Sigmoid colon (tissue), 7 donors: ENCODE results near the gene REX1BD. TPM values are rescaled to one million over a fixed set of nuclear protein-coding genes. Genes with fewer than 3 reads are reported as not detected.

Source experiments
- DNase-seq: peaks from one replicate; pipeline ENCODE4 v3.0.0-alpha.2; 2019
- H3K27ac ChIP-seq, 4 donors: fragments of 200-600 bp; sonication (generic); one replicate each; pipeline ENCODE4 v1.5.1; 2016 to 2019; ENCODE audit warnings: mild to moderate bottlenecking in 1 of 4
- H3K27me3 ChIP-seq, 3 donors: fragments of 200-600 bp; sonication (generic); one replicate each; pipeline ENCODE4 v1.5.1; 2019; ENCODE audit warnings: mild to moderate bottlenecking in 1 of 3
- H3K36me3 ChIP-seq, 4 donors: fragments of 200-600 bp; sonication (generic); one replicate each; pipeline ENCODE4 v1.5.1; 2016 to 2019
- H3K4me1 ChIP-seq, 4 donors: fragments of 200-600 bp; sonication (generic); one replicate each; pipeline ENCODE4 v1.5.1; 2017 to 2019
- H3K4me3 ChIP-seq, 4 donors: fragments of 200-600 bp; sonication (generic); one replicate each; pipeline ENCODE4 v1.5.1; 2017 to 2019; ENCODE audit warnings: mild to moderate bottlenecking in 2 of 4, moderate library complexity in 1 of 4
- H3K9me3 ChIP-seq, 4 donors: fragments of 200-600 bp in 3 of 4; sonication (generic) in 3 of 4; one replicate each; pipeline versions ENCODE4 v1.5.1 to v1.6.1; 2013 to 2019
- CTCF ChIP-seq, 4 experiments: fragments of 450-650 bp in 3 of 4; fragments of 200-600 bp in 1 of 4; IDR thresholded peaks; one replicate each; pipeline ENCODE4 v1.5.1; 2016 to 2019; ENCODE audit warnings: antibody characterized with exemption in 4 of 4, mild to moderate bottlenecking in 3 of 4, moderate library complexity in 2 of 4
- EP300 ChIP-seq, 4 donors: sonication (generic); formaldehyde crosslinking; IDR thresholded peaks; one replicate each; pipeline ENCODE4 v1.6.1; 2017; ENCODE audit warnings: antibody characterized with exemption in 4 of 4
- POLR2A ChIP-seq, 2 donors: fragments of 450-650 bp; IDR thresholded peaks; one replicate each; pipeline ENCODE4 v1.6.1; 2016; ENCODE audit warnings: antibody characterized with exemption in 2 of 2, mild to moderate bottlenecking in 2 of 2, moderate library complexity in 2 of 2
- POLR2AphosphoS5 ChIP-seq, 4 donors: sonication (generic); formaldehyde crosslinking; IDR thresholded peaks; one replicate each; pipeline ENCODE4 v1.6.1; 2017; ENCODE audit warnings: antibody characterized with exemption in 4 of 4
- whole genome bisulfite sequencing, 2 donors: extraction: QIAGEN DNeasy Blood & Tissue Kit; methylation state at CpG; one replicate each; pipeline ENCODE4 v1.1.7; 2013; 5-methylcytosine and 5-hydroxymethylcytosine counted together
- intact Hi-C: fragments of 100-400 bp; cut with DNase I; formaldehyde crosslinking; loops from one replicate; pipeline ENCODE4 v1.15.1; 2023
- polyA plus RNA-seq, 3 donors: library from polyadenylated mRNA; stranded (reverse); fragments of 200-250 nt; gene quantifications; one replicate each; pipeline ENCODE4 v1.2.3, GENCODE V29; 2013
- total RNA-seq, 4 donors: library from RNA; depleted of rRNA; stranded (reverse); fragments of >200 nt; gene quantifications; one replicate each; pipeline ENCODE4 v1.1.0, GENCODE V29; 2016
- donor health status: healthy with polysubstance abuse.
- donor health status: Bipolar disorder and iron deficiency.
- donor health status: healthy.

The REX1BD gene
- total and polyA plus RNA-seq, 7 donors = 40.5 to 101 (median 76.7) TPM

DNA sequence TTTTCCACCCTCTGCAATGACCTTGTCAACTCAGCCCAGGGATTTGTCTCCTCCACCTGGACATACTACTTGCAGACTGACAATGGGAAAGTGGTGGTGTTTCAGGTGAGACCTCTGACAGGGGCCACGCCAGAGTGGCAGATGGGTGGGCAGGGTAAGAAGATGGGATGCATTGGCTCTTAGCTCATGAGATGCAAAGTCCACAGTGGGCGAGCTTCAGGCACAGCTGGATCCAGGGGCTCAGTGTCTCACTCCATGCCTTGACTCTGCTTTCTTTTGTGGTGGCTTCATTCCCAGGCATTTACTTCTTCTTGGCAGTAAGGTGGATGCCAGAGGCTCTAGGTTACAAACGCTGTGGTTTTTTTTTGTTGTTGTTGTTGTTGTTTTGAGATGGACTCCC lies 27.4 kb downstream of the REX1BD start:
- intact Hi-C loops = no loop called here
- no peak overlapping the region for H3K4me3 ChIP-seq
- H3K36me3 ChIP-seq = no peaks in the 10 kb centered on the region
- peaks cover 31 to 80% (median 40%) of the 10 kb centered on the region in 3 donors for H3K27me3 ChIP-seq
- WGBS, 2 donors = 89 to 90% methylated on average over 3 of the region's 3 CpGs
- DNase-seq = no peak
- TF ChIP-seq EP300 (IDR thresholded peaks at IDR 0.05) (no peak), POLR2AphosphoS5 (IDR thresholded peaks at IDR 0.05) (no peak), CTCF (IDR thresholded peaks at IDR 0.05) (no peak), POLR2A (IDR thresholded peaks at IDR 0.05) (no peak)
- H3K27ac ChIP-seq = no peak overlapping the region
- H3K4me1 ChIP-seq = peaks cover 0 to 24% (median 23%) of the 10 kb centered on the region in 4 donors
- no peaks in the 10 kb centered on the region for H3K9me3 ChIP-seq

DNA sequence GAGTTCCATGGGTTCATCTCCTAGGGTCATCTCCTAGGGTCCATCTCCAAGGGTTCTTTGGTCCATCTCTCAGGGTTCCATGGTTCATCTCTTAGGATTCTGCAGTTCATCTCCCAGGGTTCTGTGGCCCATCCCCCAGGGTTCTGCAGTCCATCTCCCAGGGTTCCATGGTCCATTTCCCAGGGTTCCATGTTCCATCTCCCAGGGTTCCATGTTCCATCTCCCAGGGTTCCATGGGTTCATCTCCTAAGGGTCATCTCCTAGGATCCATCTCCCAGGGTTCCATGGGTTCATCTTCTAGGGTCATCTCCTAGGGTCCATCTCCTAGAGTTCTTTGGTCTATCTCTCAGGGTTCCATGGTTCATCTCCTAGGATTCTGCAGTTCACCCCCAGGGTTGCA lies 29.0 kb downstream of the REX1BD start:
- intact Hi-C loops = no loop called here
- Histone ChIP-seq H3K4me3 (no peak overlapping the region), H3K4me1 (peaks cover 0 to 9% (median 8%) of the 10 kb centered on the region in 4 donors), H3K27ac (no peak overlapping the region), H3K9me3 (no peaks in the 10 kb centered on the region), H3K36me3 (no peaks in the 10 kb centered on the region), H3K27me3 (peaks cover 16 to 65% (median 25%) of the 10 kb centered on the region in 3 donors)
- no peak for DNase-seq
- TF ChIP-seq POLR2A (IDR thresholded peaks at IDR 0.05) = no peak
- TF ChIP-seq CTCF (IDR thresholded peaks at IDR 0.05) = no peak
- TF ChIP-seq EP300 (IDR thresholded peaks at IDR 0.05) = no peak
- no peak for TF ChIP-seq POLR2AphosphoS5 (IDR thresholded peaks at IDR 0.05)

GRCh38 chr19:18618236-18618635 lies 29.6 kb downstream of the REX1BD start:
- Histone ChIP-seq H3K36me3 (no peaks in the 10 kb centered on the region), H3K27me3 (peaks cover 9 to 58% (median 18%) of the 10 kb centered on the region in 3 donors), H3K9me3 (no peaks in the 10 kb centered on the region), H3K4me1 (peaks cover 0 to 2% (median under 1%) of the 10 kb centered on the region in 4 donors), H3K27ac (no peak overlapping the region), H3K4me3 (no peak overlapping the region)
- TF ChIP-seq POLR2AphosphoS5 (IDR thresholded peaks at IDR 0.05) (no peak), EP300 (IDR thresholded peaks at IDR 0.05) (no peak), POLR2A (IDR thresholded peaks at IDR 0.05) (no peak), CTCF (IDR thresholded peaks at IDR 0.05) (no peak)
- 83 to 94% methylated on average over 13 of the region's 13 CpGs for WGBS, 2 donors
- no peak for DNase-seq
- intact Hi-C loops = no loop called here

DNA sequence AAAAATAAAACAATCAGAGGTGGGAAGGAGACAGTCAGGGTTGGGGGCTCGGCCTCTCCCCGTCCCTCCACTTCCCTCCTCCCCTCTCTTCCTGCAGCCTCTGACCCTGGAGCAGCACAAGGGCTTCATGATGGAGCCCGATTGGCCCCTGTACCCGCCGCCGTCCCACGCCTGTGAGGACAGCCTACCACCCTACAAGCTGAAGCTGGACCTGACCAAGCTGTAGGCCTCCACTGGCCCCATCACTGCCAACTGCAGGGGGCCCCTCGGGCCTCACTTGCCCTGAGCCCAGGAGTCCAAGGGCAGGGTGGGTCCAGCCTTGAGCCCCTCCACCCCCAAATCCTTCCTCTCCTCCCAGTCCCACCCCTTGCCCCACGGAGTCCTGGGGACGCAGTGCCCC lies 31.7 kb downstream of the REX1BD start:
- WGBS, 2 donors = 85 to 87% methylated on average over 10 of the region's 10 CpGs
- no peaks in the 10 kb centered on the region for H3K9me3 ChIP-seq
- no peak overlapping the region for H3K4me3 ChIP-seq
- no peak for DNase-seq
- intact Hi-C loops = no loop called here
- no peak for TF ChIP-seq POLR2AphosphoS5 (IDR thresholded peaks at IDR 0.05)
- no peak for TF ChIP-seq CTCF (IDR thresholded peaks at IDR 0.05)
- no peak for TF ChIP-seq EP300 (IDR thresholded peaks at IDR 0.05)
- no peak for TF ChIP-seq POLR2A (IDR thresholded peaks at IDR 0.05)
- no peaks in the 10 kb centered on the region for H3K36me3 ChIP-seq
- peaks cover 0 to 37% (median 3%) of the 10 kb centered on the region in 3 donors for H3K27me3 ChIP-seq
- H3K27ac ChIP-seq = no peak overlapping the region
- no peaks in the 10 kb centered on the region for H3K4me1 ChIP-seq

DNA sequence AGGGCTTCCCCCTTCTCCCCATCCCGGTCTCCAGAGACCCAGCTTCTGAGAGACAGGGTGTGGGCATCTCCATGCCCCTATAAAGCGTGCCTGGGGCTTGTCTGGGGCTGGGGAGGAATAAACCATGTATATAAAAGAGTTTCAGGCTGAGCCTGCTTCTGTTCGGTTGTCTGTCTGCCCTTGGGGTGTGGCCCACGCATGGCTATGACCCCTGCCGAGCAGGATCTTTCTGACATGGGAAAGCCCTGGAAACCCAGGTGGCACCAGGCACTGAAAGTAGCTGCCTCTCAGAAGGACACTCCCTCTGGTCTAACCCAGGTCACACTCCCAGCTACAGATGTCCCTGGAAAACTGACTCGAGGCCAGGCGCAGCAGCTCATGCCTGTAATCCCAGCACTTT lies 32.3 kb downstream of the REX1BD start:
- no peak for TF ChIP-seq EP300 (IDR thresholded peaks at IDR 0.05)
- TF ChIP-seq POLR2A (IDR thresholded peaks at IDR 0.05) = no peak
- no peak for TF ChIP-seq POLR2AphosphoS5 (IDR thresholded peaks at IDR 0.05)
- no peak for TF ChIP-seq CTCF (IDR thresholded peaks at IDR 0.05)
- no peak overlapping the region for H3K4me3 ChIP-seq
- intact Hi-C loops = no loop called here
- no peaks in the 10 kb centered on the region for H3K9me3 ChIP-seq
- H3K36me3 ChIP-seq = no peaks in the 10 kb centered on the region
- peaks cover 0 to 31% (median 3%) of the 10 kb centered on the region in 3 donors for H3K27me3 ChIP-seq
- no peaks in the 10 kb centered on the region for H3K4me1 ChIP-seq
- H3K27ac ChIP-seq = no peak overlapping the region
- no peak for DNase-seq
- WGBS, 2 donors = 36 to 76% methylated on average over 7 of the region's 7 CpGs
